Fibroblast of lung (primary cell): Measurements from ENCODE around the gene CFAP52. TPM values are rescaled to one million over a fixed set of nuclear protein-coding genes. Genes with fewer than 3 reads are reported as not detected.

Experiments used
- DNase-seq, 2 donors: peaks; one replicate each; pipeline versions ENCODE4 v3.0.0 to v3.0.0-alpha.2; 2010; ENCODE audit warnings: low read depth in 2 of 2
- H2AFZ ChIP-seq: 2 replicates; pipeline ENCODE4 v1.5.1; 2012; ENCODE audit warnings: low read length, control low read depth, inconsistent platforms
- H3K27ac ChIP-seq: 2 replicates; pipeline ENCODE4 v1.5.1; 2011; ENCODE audit warnings: low read length, control low read depth; ENCODE audit not compliant: insufficient read depth
- H3K27me3 ChIP-seq: 2 replicates; pipeline ENCODE4 v1.5.1; 2011; ENCODE audit warnings: mild to moderate bottlenecking, low read length; ENCODE audit not compliant: control insufficient read depth, insufficient read depth
- H3K36me3 ChIP-seq: 2 replicates; pipeline ENCODE4 v1.5.1; 2011; ENCODE audit warnings: low read length; ENCODE audit not compliant: control insufficient read depth, insufficient read depth
- H3K4me1 ChIP-seq: 2 replicates; pipeline ENCODE4 v1.5.1; 2011; ENCODE audit warnings: low read length; ENCODE audit not compliant: control insufficient read depth, insufficient read depth; ENCODE audit errors: extremely low read depth
- H3K4me2 ChIP-seq: 2 replicates; pipeline ENCODE4 v1.5.1; 2011; ENCODE audit warnings: low read length, control low read depth; ENCODE audit not compliant: insufficient read depth; ENCODE audit errors: extremely low read depth
- H3K4me3 ChIP-seq, 4 experiments: fragments of 200-600 bp in 1 of 4; sonication (generic) in 1 of 4; replicated peaks in 1 of 4; 2 replicates each; pipeline ENCODE4 v1.5.1; 2011 to 2016; ENCODE audit warnings: low read length in 4 of 4, low read depth in 3 of 4, mild to moderate bottlenecking in 3 of 4, control low read depth in 2 of 4, inconsistent platforms in 1 of 4, mixed read lengths in 1 of 4; ENCODE audit not compliant: insufficient read depth in 1 of 4; ENCODE audit errors: control extremely low read depth in 1 of 4
- H3K79me2 ChIP-seq: 2 replicates; pipeline ENCODE4 v1.5.1; 2012; ENCODE audit warnings: mild to moderate bottlenecking, low read length, inconsistent platforms; ENCODE audit not compliant: control insufficient read depth, insufficient read depth
- H3K9ac ChIP-seq: 2 replicates; pipeline ENCODE4 v1.5.1; 2011; ENCODE audit warnings: mild to moderate bottlenecking, low read length, control low read depth; ENCODE audit not compliant: insufficient read depth
- H3K9me3 ChIP-seq: 2 replicates; pipeline ENCODE4 v1.5.1; 2012; ENCODE audit warnings: low read depth, low read length; ENCODE audit not compliant: control insufficient read depth, insufficient read depth
- H4K20me1 ChIP-seq: 2 replicates; pipeline ENCODE4 v1.5.1; 2011; ENCODE audit warnings: low read length; ENCODE audit not compliant: control insufficient read depth, insufficient read depth; ENCODE audit errors: extremely low read depth
- EZH2 ChIP-seq: IDR thresholded peaks from 2 replicates; pipeline ENCODE4 v1.5.1; 2012; ENCODE audit warnings: low read length, control low read depth, mild to moderate bottlenecking; ENCODE audit errors: missing control alignments
- polyA plus RNA-seq, 2 donors: library from polyadenylated mRNA; depleted of rRNA in 1 of 2; stranded (reverse) in 1 of 2; unstranded in 1 of 2; fragments of >200 nt; gene quantifications; 2 replicates each; pipeline ENCODE4 v1.2.1, GENCODE V29; 2011 to 2012; ENCODE audit warnings: missing spikeins in 1 of 2
- total RNA-seq: library from RNA; depleted of rRNA; stranded (reverse); fragments of >200 nt; gene quantifications from 2 replicates; pipeline ENCODE4 v1.2.1, GENCODE V29; 2014
- TF ChIP-seq, protein P1 (sequence below), 2 donors: IDR thresholded peaks in 1 of 2; conservative IDR thresholded peaks in 1 of 2; 1 replicate in 1 of 2; 2 replicates in 1 of 2; pipeline ENCODE4 v1.5.1; 2011 to 2012; ENCODE audit warnings: low read length in 2 of 2, control low read depth in 1 of 2, inconsistent platforms in 1 of 2, low read depth in 1 of 2, mild to moderate bottlenecking in 1 of 2

CFAP52 gene
- total and polyA plus RNA-seq, 2 donors (not counting 1 experiment from before 2014, with no cell fraction given) = 0.33 TPM; not detected in 1

DNA sequence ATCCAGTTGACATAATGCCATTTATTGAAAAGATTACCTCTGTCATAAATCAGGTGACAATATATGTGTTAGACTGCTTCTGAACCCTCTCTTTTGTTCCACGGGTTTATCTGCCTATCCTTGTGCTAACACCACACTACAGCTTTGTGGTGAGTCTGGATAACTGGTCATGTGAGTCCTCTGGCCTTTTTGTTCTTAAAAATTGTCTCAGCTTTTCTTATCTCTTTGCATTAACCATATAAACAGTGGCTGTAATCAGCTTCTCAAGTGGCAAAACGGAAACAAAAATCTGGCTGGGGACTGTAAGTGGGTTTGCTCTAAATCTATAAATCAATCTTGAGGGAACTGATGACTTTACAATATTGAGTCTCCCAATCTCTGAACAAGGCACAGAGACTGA, 45.4 kb upstream of the CFAP52 start:
- H3K9me3 ChIP-seq = no peaks in the 10 kb centered on the region
- H3K27me3 ChIP-seq = no peaks in the 10 kb centered on the region
- H4K20me1 ChIP-seq = no peaks in the 10 kb centered on the region
- H3K36me3 ChIP-seq = no peaks in the 10 kb centered on the region
- H3K9ac ChIP-seq = no peak overlapping the region
- no peak overlapping the region for H2AFZ ChIP-seq
- no peak overlapping the region for H3K4me3 ChIP-seq
- no peaks in the 10 kb centered on the region for H3K4me1 ChIP-seq
- no peak for DNase-seq
- no peak overlapping the region for H3K27ac ChIP-seq
- TF ChIP-seq, protein P1, sequence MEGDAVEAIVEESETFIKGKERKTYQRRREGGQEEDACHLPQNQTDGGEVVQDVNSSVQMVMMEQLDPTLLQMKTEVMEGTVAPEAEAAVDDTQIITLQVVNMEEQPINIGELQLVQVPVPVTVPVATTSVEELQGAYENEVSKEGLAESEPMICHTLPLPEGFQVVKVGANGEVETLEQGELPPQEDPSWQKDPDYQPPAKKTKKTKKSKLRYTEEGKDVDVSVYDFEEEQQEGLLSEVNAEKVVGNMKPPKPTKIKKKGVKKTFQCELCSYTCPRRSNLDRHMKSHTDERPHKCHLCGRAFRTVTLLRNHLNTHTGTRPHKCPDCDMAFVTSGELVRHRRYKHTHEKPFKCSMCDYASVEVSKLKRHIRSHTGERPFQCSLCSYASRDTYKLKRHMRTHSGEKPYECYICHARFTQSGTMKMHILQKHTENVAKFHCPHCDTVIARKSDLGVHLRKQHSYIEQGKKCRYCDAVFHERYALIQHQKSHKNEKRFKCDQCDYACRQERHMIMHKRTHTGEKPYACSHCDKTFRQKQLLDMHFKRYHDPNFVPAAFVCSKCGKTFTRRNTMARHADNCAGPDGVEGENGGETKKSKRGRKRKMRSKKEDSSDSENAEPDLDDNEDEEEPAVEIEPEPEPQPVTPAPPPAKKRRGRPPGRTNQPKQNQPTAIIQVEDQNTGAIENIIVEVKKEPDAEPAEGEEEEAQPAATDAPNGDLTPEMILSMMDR (conservative IDR thresholded peaks at IDR 0.05 in 1 of 2, IDR thresholded peaks at IDR 0.05 in 1 of 2; ENCODE audit: low read depth in 1 of 2, low read length in 2 of 2) = no peak
- TF ChIP-seq EZH2 = no peak
- H3K79me2 ChIP-seq = no peaks in the 10 kb centered on the region
- H3K4me2 ChIP-seq = no peak overlapping the region

DNA sequence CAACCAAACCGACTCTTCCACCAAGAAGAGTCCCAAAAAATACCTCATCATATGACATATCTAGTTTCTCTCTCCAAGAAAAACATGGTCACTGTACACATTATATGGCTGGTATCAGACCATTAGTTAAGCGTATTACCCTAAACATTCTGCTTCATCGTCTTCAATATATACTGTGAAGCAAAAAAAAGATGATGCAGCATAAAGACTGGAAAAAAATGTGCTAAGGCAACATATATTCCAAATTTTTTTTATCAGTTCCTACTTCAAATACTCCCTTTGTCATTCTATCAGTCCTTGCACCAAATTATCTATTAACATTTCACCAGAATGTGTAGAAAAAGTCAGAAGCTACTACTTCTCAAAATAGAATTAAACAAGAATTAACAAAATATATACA, 43.7 kb upstream of the CFAP52 start:
- Histone ChIP-seq H2AFZ (no peak overlapping the region), H3K9me3 (no peaks in the 10 kb centered on the region), H3K9ac (no peak overlapping the region), H3K27me3 (no peaks in the 10 kb centered on the region), H3K27ac (no peak overlapping the region), H3K4me3 (no peak overlapping the region), H4K20me1 (no peaks in the 10 kb centered on the region), H3K79me2 (no peaks in the 10 kb centered on the region), H3K4me2 (no peak overlapping the region), H3K4me1 (no peaks in the 10 kb centered on the region), H3K36me3 (no peaks in the 10 kb centered on the region)
- no peak for DNase-seq
- TF ChIP-seq, protein P1 (conservative IDR thresholded peaks at IDR 0.05 in 1 of 2, IDR thresholded peaks at IDR 0.05 in 1 of 2; ENCODE audit: low read depth in 1 of 2, low read length in 2 of 2) = no peak
- no peak for TF ChIP-seq EZH2

- H3K9ac ChIP-seq = no peak overlapping the region
- no peaks in the 10 kb centered on the region for H3K79me2 ChIP-seq
- no peak overlapping the region for H3K4me2 ChIP-seq
- H3K27ac ChIP-seq = no peak overlapping the region
- H4K20me1 ChIP-seq = no peaks in the 10 kb centered on the region
- H3K9me3 ChIP-seq = no peaks in the 10 kb centered on the region
- H3K4me3 ChIP-seq = no peak overlapping the region
- no peak for DNase-seq
- no peaks in the 10 kb centered on the region for H3K27me3 ChIP-seq
- no peaks in the 10 kb centered on the region for H3K36me3 ChIP-seq
- H2AFZ ChIP-seq = no peak overlapping the region
- TF ChIP-seq, protein P1 (conservative IDR thresholded peaks at IDR 0.05 in 1 of 2, IDR thresholded peaks at IDR 0.05 in 1 of 2; ENCODE audit: low read depth in 1 of 2, low read length in 2 of 2) = no peak
- TF ChIP-seq EZH2 = no peak
- no peaks in the 10 kb centered on the region for H3K4me1 ChIP-seq
Observed at GRCh38 chr17:9533441-9533840, 43.0 kb upstream of the CFAP52 start.
